SH-SY5Y (cell line): ENCODE results near the gene CLSTN1.

Experiments
- GATA2 ChIP-seq: IDR thresholded peaks from 2 replicates; pipeline ENCODE4 v1.6.1; 2011; ENCODE audit warnings: mild to moderate bottlenecking, low read depth, low read length
- GATA3 ChIP-seq: IDR thresholded peaks from 2 replicates; pipeline ENCODE4 v1.6.1; 2011; ENCODE audit warnings: low read depth, mild to moderate bottlenecking, low read length, moderate library complexity

DNA sequence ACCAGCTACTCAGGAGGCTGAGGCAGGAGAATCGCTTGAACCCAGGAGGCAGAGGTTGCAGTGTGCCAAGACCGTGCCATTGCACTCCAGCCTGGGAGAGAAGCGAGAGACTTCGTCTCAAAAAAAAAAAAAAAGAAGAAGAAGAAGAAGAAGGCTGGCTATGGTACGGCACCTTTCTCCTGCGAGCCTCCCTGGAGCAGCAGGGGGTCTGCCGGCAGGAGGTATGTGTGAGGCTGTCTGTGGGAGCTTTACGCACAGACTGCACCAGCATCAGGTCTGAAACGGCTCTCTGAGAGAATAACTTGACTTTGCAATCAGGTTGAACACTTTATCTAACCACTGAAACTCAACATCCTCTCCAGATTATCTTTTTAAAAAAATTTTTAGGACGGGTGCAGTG lies 44.9 kb downstream of the CLSTN1 start:
- TF ChIP-seq GATA2 (no peak), GATA3 (no peak)
